HepG2 (cell line): ENCODE results near the gene MFSD2B. TPM values are rescaled to one million over a fixed set of nuclear protein-coding genes. Genes with fewer than 3 reads are reported as not detected.

Source experiments
- ATAC-seq: fragments of 200-7000 bp; cut with Tn5 transposase; 3 replicates; pipeline ENCODE4 v1.9.1; 2020; ENCODE audit warnings: mild to moderate bottlenecking, moderate library complexity
- BruUV-seq: library from RNA; stranded (reverse); fragments of 400-500 nt; replicated peaks from 2 replicates; lab custom pipeline; 2021; lab: Mats Ljungman, UMichigan
- CTCF ChIA-PET: fragments of 300-600 bp; formaldehyde crosslinking; extraction: SDS; loops from one replicate; lab custom pipeline; 2021; ENCODE audit warnings: low total read pairs, inconsistent platforms, low intra/inter-chr PET ratio; lab: Yijun Ruan, JAX
- POLR2A ChIA-PET: fragments of 350-600 bp; sonication (Branson Sonifier 250); formaldehyde crosslinking; loops from one replicate; lab custom pipeline; 2020; ENCODE audit warnings: antibody characterized with exemption, inconsistent platforms; lab: Yijun Ruan, JAX
- DNase-seq: peaks from one replicate; pipeline ENCODE4 v3.0.0-alpha.2; 2015; ENCODE audit warnings: low spot score
- FAIRE-seq: peaks from 3 replicates; lab custom pipeline; 2011; peaks lifted over from hg19 to GRCh38; lab: Jason Lieb, UNC
- H2AFZ ChIP-seq: one replicate; pipeline ENCODE4 v1.6.1; 2011; ENCODE audit warnings: low read length, inconsistent platforms
- H3K27ac ChIP-seq: fragments of 300-600 bp; 3 replicates; pipeline ENCODE4 v1.8.0; 2011; ENCODE audit warnings: mixed run types, mild to moderate bottlenecking, mixed read lengths, low read length, inconsistent platforms; ENCODE audit not compliant: insufficient read depth; ENCODE audit errors: extremely low read length
- H3K27me3 ChIP-seq, 2 experiments: fragments of 200-600 bp in 1 of 2; 2 replicates in 1 of 2; 3 replicates in 1 of 2; pipeline versions ENCODE4 v1.6.0 to v1.8.0; 2011; ENCODE audit warnings: low read length in 2 of 2, mild to moderate bottlenecking in 2 of 2, moderate library complexity in 2 of 2, inconsistent platforms in 1 of 2; ENCODE audit not compliant: insufficient read depth in 2 of 2, control insufficient read depth in 1 of 2
- H3K36me3 ChIP-seq, 2 experiments: fragments of 200-600 bp in 1 of 2; replicated peaks in 1 of 2; 2 replicates in 1 of 2; 3 replicates in 1 of 2; pipeline versions ENCODE4 v1.5.1 to v1.8.0; 2011; ENCODE audit warnings: low read length in 2 of 2, inconsistent platforms in 1 of 2; ENCODE audit not compliant: insufficient read depth in 2 of 2, control insufficient read depth in 1 of 2
- H3K4me1 ChIP-seq: 2 replicates; pipeline ENCODE4 v1.5.1; 2012; ENCODE audit warnings: low read length, inconsistent platforms; ENCODE audit not compliant: insufficient read depth
- H3K4me2 ChIP-seq: 2 replicates; pipeline ENCODE4 v1.6.0; 2011; ENCODE audit warnings: low read depth, low read length, inconsistent platforms
- H3K4me3 ChIP-seq, 3 experiments: fragments of 200-600 bp in 1 of 3; sonication (generic), shearing (Covaris generic) in 1 of 3; replicated peaks in 1 of 3; 2 replicates each; pipeline ENCODE4 v1.5.1; 2011 to 2016; ENCODE audit warnings: low read length in 3 of 3, inconsistent platforms in 2 of 3, low read depth in 2 of 3, mild to moderate bottlenecking in 2 of 3, control low read depth in 1 of 3, mixed read lengths in 1 of 3; ENCODE audit not compliant: insufficient read depth in 1 of 3
- H3K79me2 ChIP-seq: one replicate; pipeline ENCODE4 v1.6.1; 2011; ENCODE audit warnings: low read length, inconsistent platforms; ENCODE audit not compliant: insufficient read depth
- H3K9ac ChIP-seq: 2 replicates; pipeline ENCODE4 v1.6.0; 2011; ENCODE audit warnings: mild to moderate bottlenecking, low read depth, low read length, inconsistent platforms; ENCODE audit not compliant: insufficient read depth
- H3K9me3 ChIP-seq: 2 replicates; pipeline ENCODE4 v1.5.1; 2012; ENCODE audit warnings: mild to moderate bottlenecking, low read length
- H4K20me1 ChIP-seq: 2 replicates; pipeline ENCODE4 v1.6.0; 2011; ENCODE audit warnings: inconsistent platforms, mild to moderate bottlenecking, low read length, moderate library complexity; ENCODE audit not compliant: insufficient read depth
- ERF ChIP-seq: IDR thresholded peaks from 2 replicates; pipeline ENCODE4 v1.6.1; 2018; ENCODE audit warnings: missing biosample characterization, missing genetic modification reagents
- FOSL2 ChIP-seq: sonication (generic); formaldehyde crosslinking; IDR thresholded peaks from 2 replicates; pipeline ENCODE4 v1.4.0; 2020; ENCODE audit warnings: missing genetic modification reagents
- GABPA ChIP-seq, 2 experiments: IDR thresholded peaks; 2 replicates each; pipeline ENCODE4 v1.6.1; 2011 to 2016; ENCODE audit warnings: low read depth in 2 of 2, low read length in 1 of 2, missing biosample characterization in 1 of 2, missing genetic modification characterization in 1 of 2
- PCBP1 ChIP-seq: fragments of 200-400 bp; formaldehyde crosslinking; IDR thresholded peaks from 2 replicates; pipeline ENCODE4 v1.6.1; 2017; ENCODE audit warnings: mild to moderate bottlenecking, low read depth, low read length, borderline replicate concordance
- SMC3 ChIP-seq: IDR thresholded peaks from 2 replicates; pipeline ENCODE4 v1.6.1; 2011; ENCODE audit warnings: low read length, improper control_type of control experiment
- STAG1 ChIP-seq: sonication (generic); formaldehyde crosslinking; IDR thresholded peaks from 2 replicates; pipeline ENCODE4 v1.4.0; 2020; ENCODE audit warnings: missing genetic modification reagents
- ZNF605 ChIP-seq: sonication (generic); formaldehyde crosslinking; IDR thresholded peaks from 2 replicates; pipeline ENCODE4 v1.8.0; 2022; ENCODE audit warnings: mild to moderate bottlenecking, missing genetic modification reagents
- ZNF770 ChIP-seq: sonication (generic); formaldehyde crosslinking; IDR thresholded peaks from 2 replicates; pipeline ENCODE4 v1.5.0; 2020; ENCODE audit warnings: mild to moderate bottlenecking, missing genetic modification reagents
- ZSCAN21 ChIP-seq: sonication (generic); formaldehyde crosslinking; IDR thresholded peaks from 2 replicates; pipeline ENCODE4 v1.8.0; 2022; ENCODE audit warnings: mild to moderate bottlenecking, missing genetic modification reagents, moderate library complexity, borderline replicate concordance
- WGBS: methylation state at CpG from one replicate; pipeline ENCODE4 v1.1.6; 2017; ENCODE audit warnings: low lambda C conversion rate; 5-methylcytosine and 5-hydroxymethylcytosine counted together
- in situ Hi-C: cut with HindIII; loops from 2 replicates; pipeline ENCODE4 v1.10.0; 2017; ENCODE audit warnings: low pct_unique_long_range_greater_than_20kb; ENCODE audit not compliant: extremely low pct_ligation_motif_present
- intact Hi-C: fragments of 100-400 bp; cut with micrococcal nuclease; formaldehyde crosslinking; loops from one replicate; pipeline ENCODE4 v1.10.0; 2022; ENCODE audit not compliant: unreplicated experiment
- polyA plus RNA-seq, 8 experiments: library from polyadenylated mRNA; depleted of rRNA in 3 of 8; stranded (reverse) in 7 of 8; unstranded in 1 of 8; fragments of >200 nt; fragmentation: Illumina TruSeq in 4 of 8; extraction: Trizol in 4 of 8; gene quantifications; 2 replicates each; pipeline versions ENCODE4 v1.2.1 to v1.2.3, GENCODE V29; 2011 to 2016; ENCODE audit warnings: low read depth in 4 of 8, missing spikeins in 1 of 8, mixed read lengths in 1 of 8; ENCODE audit not compliant: insufficient read depth in 1 of 8
- total RNA-seq, 5 experiments: library from RNA; depleted of rRNA; stranded (reverse); fragments of >200 nt; fragmentation: Illumina TruSeq; extraction: Trizol; gene quantifications; 2 replicates each; pipeline ENCODE4 v1.2.3, GENCODE V29; 2016; ENCODE audit warnings: low read depth in 1 of 5
- TF ChIP-seq, protein P1 (sequence below): sonication (generic); formaldehyde crosslinking; IDR thresholded peaks from 2 replicates; pipeline ENCODE4; 2020; ENCODE audit warnings: missing genetic modification reagents, mild to moderate bottlenecking, borderline replicate concordance
- TF ChIP-seq, protein P2 (sequence below): sonication (generic); formaldehyde crosslinking; IDR thresholded peaks from 2 replicates; pipeline ENCODE4 v1.9.0; 2022; ENCODE audit warnings: missing genetic modification reagents, mild to moderate bottlenecking, borderline replicate concordance
- TF ChIP-seq, protein P3 (sequence below), 2 experiments: sonication (generic) in 1 of 2; formaldehyde crosslinking in 1 of 2; IDR thresholded peaks; 2 replicates each; pipeline versions ENCODE4 v1.4.0 to v1.6.1; 2018 to 2020; ENCODE audit warnings: missing genetic modification reagents in 2 of 2, borderline replicate concordance in 1 of 2, low read depth in 1 of 2, mild to moderate bottlenecking in 1 of 2, missing biosample characterization in 1 of 2

MFSD2B gene
- total and polyA plus RNA-seq, 2 of the 13 experiments (the other 11 are each of a cell fraction or from before 2014, with no cell fraction given), result 0.21 to 0.93 TPM

GRCh38 chr2:24024018-24024417 lies 14.1 kb downstream of the MFSD2B start:
- Histone ChIP-seq H3K4me2 (no peak overlapping the region), H3K4me1 (peaks cover 37% of the 10 kb centered on the region), H3K27me3 (no peaks in the 10 kb centered on the region), H3K4me3 (no peak overlapping the region), H4K20me1 (no peaks in the 10 kb centered on the region), H3K9ac (no peak overlapping the region), H3K79me2 (no peaks in the 10 kb centered on the region), H3K27ac (no peak overlapping the region), H3K36me3 (peaks cover 10 to 24% of the 10 kb centered on the region in 2 experiments; a peak in 4 of 5 replicates), H2AFZ (no peak overlapping the region), H3K9me3 (no peaks in the 10 kb centered on the region)
- 71% methylated on average over 12 of the region's 12 CpGs for WGBS
- ATAC-seq (peak; percentile 73), DNase-seq (peak; percentile 50), FAIRE-seq (no peak)
- CTCF ChIA-PET, result interaction anchor here (0.6 to 1.4 kb wide), 3 partner anchors 36 to 140 kb away, joined by 3 to 5 read pairs (median 3); partner anchors contain the start of gene ATAD2B
- no TSS peak for BruUV-seq
- POLR2A ChIA-PET, result interaction anchor here (0.8 to 5.2 kb wide), 6 partner anchors 8 to 97 kb away, joined by 3 to 23 read pairs (median 17); partner anchors contain the start of genes ATAD2B, SF3B6, TP53I3 and WDCP
- in situ Hi-C loops (loop anchor here (5.0 to 10.0 kb wide), 2 partner anchors 38 to 141 kb away; no protein-coding TSS in a partner anchor), intact Hi-C loops (loop anchor here (1.0 kb wide), 2 partner anchors 36 to 97 kb away; partner anchors contain the start of gene ATAD2B)
- TF ChIP-seq ZNF605 (peak; percentile 49), SMC3 (peak; percentile 54; the same call in 1 of the 2 replicates), GABPA (IDR thresholded peaks at IDR 0.05; ENCODE audit: low read depth, low read length) (no peak), GABPA (CRISPR knock-in tag; IDR thresholded peaks at IDR 0.05; ENCODE audit: low read depth) (no peak), PCBP1 (0 out of 2 replicates have a peak, but pooled peaks have one; percentile 45), STAG1 (peak; percentile 74), ZSCAN21 (peak; percentile 43; the same call in 1 of the 2 replicates), ZNF770 (CRISPR knock-in tag) (no peak), ERF (CRISPR knock-in tag) (peak; percentile 35; the same call in 1 of the 2 replicates), FOSL2 (CRISPR knock-in tag) (peak; percentile 37; the same call in 1 of the 2 replicates)
- TF ChIP-seq, protein P1, sequence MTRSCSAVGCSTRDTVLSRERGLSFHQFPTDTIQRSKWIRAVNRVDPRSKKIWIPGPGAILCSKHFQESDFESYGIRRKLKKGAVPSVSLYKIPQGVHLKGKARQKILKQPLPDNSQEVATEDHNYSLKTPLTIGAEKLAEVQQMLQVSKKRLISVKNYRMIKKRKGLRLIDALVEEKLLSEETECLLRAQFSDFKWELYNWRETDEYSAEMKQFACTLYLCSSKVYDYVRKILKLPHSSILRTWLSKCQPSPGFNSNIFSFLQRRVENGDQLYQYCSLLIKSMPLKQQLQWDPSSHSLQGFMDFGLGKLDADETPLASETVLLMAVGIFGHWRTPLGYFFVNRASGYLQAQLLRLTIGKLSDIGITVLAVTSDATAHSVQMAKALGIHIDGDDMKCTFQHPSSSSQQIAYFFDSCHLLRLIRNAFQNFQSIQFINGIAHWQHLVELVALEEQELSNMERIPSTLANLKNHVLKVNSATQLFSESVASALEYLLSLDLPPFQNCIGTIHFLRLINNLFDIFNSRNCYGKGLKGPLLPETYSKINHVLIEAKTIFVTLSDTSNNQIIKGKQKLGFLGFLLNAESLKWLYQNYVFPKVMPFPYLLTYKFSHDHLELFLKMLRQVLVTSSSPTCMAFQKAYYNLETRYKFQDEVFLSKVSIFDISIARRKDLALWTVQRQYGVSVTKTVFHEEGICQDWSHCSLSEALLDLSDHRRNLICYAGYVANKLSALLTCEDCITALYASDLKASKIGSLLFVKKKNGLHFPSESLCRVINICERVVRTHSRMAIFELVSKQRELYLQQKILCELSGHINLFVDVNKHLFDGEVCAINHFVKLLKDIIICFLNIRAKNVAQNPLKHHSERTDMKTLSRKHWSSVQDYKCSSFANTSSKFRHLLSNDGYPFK (CRISPR knock-in tag), result peak; percentile 63; the same call in 1 of the 2 replicates
- TF ChIP-seq, protein P2, sequence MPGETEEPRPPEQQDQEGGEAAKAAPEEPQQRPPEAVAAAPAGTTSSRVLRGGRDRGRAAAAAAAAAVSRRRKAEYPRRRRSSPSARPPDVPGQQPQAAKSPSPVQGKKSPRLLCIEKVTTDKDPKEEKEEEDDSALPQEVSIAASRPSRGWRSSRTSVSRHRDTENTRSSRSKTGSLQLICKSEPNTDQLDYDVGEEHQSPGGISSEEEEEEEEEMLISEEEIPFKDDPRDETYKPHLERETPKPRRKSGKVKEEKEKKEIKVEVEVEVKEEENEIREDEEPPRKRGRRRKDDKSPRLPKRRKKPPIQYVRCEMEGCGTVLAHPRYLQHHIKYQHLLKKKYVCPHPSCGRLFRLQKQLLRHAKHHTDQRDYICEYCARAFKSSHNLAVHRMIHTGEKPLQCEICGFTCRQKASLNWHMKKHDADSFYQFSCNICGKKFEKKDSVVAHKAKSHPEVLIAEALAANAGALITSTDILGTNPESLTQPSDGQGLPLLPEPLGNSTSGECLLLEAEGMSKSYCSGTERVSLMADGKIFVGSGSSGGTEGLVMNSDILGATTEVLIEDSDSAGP, result peak; percentile 18; the same call in 1 of the 2 replicates
- TF ChIP-seq, protein P3, sequence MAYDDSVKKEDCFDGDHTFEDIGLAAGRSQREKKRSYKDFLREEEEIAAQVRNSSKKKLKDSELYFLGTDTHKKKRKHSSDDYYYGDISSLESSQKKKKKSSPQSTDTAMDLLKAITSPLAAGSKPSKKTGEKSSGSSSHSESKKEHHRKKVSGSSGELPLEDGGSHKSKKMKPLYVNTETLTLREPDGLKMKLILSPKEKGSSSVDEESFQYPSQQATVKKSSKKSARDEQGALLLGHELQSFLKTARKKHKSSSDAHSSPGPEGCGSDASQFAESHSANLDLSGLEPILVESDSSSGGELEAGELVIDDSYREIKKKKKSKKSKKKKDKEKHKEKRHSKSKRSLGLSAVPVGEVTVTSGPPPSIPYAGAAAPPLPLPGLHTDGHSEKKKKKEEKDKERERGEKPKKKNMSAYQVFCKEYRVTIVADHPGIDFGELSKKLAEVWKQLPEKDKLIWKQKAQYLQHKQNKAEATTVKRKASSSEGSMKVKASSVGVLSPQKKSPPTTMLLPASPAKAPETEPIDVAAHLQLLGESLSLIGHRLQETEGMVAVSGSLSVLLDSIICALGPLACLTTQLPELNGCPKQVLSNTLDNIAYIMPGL (CRISPR knock-in tag; IDR thresholded peaks at IDR 0.05; ENCODE audit: borderline replicate concordance in 1 of 2, low read depth in 1 of 2), result peak; percentile 37 to 55; a peak in 1 of 4 replicates
